Measurements from ENCODE around the gene ANO2. TPM values are rescaled to one million over a fixed set of nuclear protein-coding genes. Genes with fewer than 3 reads are reported as not detected.
A peak's percentile ranks its signal among the peaks of the same experiment; 100 is the strongest.

The ANO2 gene
- total RNA-seq, 1 experiment from 2014 or later, result 0.68 TPM

- peaks cover 49% of the 10 kb centered on the region for H3K27me3 Mint-ChIP-seq (ENCODE audit: insufficient read depth, unreplicated experiment)
- Histone ChIP-seq H3K9me3 (no peaks in the 10 kb centered on the region), H3K4me1 (no peaks in the 10 kb centered on the region), H3K4me3 (ENCODE audit: low read depth, low read length) (no peak overlapping the region), H3K36me3 (ENCODE audit: control insufficient read depth, insufficient read depth, low read length) (no peaks in the 10 kb centered on the region; the same call in 1 of the 2 replicates), H3K27me3 (replicated peaks; ENCODE audit: control insufficient read depth, insufficient read depth, low read length) (peaks cover 7% of the 10 kb centered on the region)
- no peak for DNase-seq
- no TSS peak for BruUV-seq (replicated peaks)
- H3K4me1 Mint-ChIP-seq (ENCODE audit: low read depth, unreplicated experiment), result no peaks in the 10 kb centered on the region
- intact Hi-C loops (cut with micrococcal nuclease; ENCODE audit: unreplicated experiment), result no loop called here
- POLR2A ChIA-PET, result no interaction called here
- no peaks in the 10 kb centered on the region for H3K9me3 Mint-ChIP-seq (ENCODE audit: unreplicated experiment)
- H3K4me3 Mint-ChIP-seq (ENCODE audit: unreplicated experiment), result no peak overlapping the region
- H3K27ac Mint-ChIP-seq (ENCODE audit: unreplicated experiment), result no peak overlapping the region
- CTCF ChIA-PET, result no interaction called here
- TF ChIP-seq CTCF (IDR thresholded peaks at IDR 0.05; ENCODE audit: insufficient read depth in 1 of 2, low read depth in 1 of 2, low read length in 1 of 2, severe bottlenecking in 1 of 2, unreplicated experiment in 1 of 2), result peak in 1 of 2 experiments; percentile 4
- H3K36me3 Mint-ChIP-seq (ENCODE audit: insufficient read depth, unreplicated experiment), result no peaks in the 10 kb centered on the region
These were observed 33.0 kb downstream of the ANO2 start for GRCh38 chr12:5912011-5912410.

GRCh38 chr12:5910790-5911548 lies 34.1 kb downstream of the ANO2 start:
- no peak overlapping the region for H3K4me3 Mint-ChIP-seq (ENCODE audit: unreplicated experiment)
- H3K27ac Mint-ChIP-seq (ENCODE audit: unreplicated experiment), result no peak overlapping the region
- Histone ChIP-seq H3K4me1 (no peaks in the 10 kb centered on the region), H3K27me3 (replicated peaks; ENCODE audit: control insufficient read depth, insufficient read depth, low read length) (peaks cover 7% of the 10 kb centered on the region), H3K4me3 (ENCODE audit: low read depth, low read length) (no peak overlapping the region), H3K9me3 (no peaks in the 10 kb centered on the region), H3K36me3 (ENCODE audit: control insufficient read depth, insufficient read depth, low read length) (no peaks in the 10 kb centered on the region; the same call in 1 of the 2 replicates)
- CTCF ChIA-PET, result no interaction called here
- no peaks in the 10 kb centered on the region for H3K9me3 Mint-ChIP-seq (ENCODE audit: unreplicated experiment)
- no peak for DNase-seq
- no peaks in the 10 kb centered on the region for H3K4me1 Mint-ChIP-seq (ENCODE audit: low read depth, unreplicated experiment)
- TF ChIP-seq CTCF (IDR thresholded peaks at IDR 0.05; ENCODE audit: insufficient read depth in 1 of 2, low read depth in 1 of 2, low read length in 1 of 2, severe bottlenecking in 1 of 2, unreplicated experiment in 1 of 2), result no peak
- no TSS peak for BruUV-seq (replicated peaks)
- intact Hi-C loops (cut with micrococcal nuclease; ENCODE audit: unreplicated experiment), result no loop called here
- H3K36me3 Mint-ChIP-seq (ENCODE audit: insufficient read depth, unreplicated experiment), result no peaks in the 10 kb centered on the region
- POLR2A ChIA-PET, result no interaction called here
- peaks cover 43% of the 10 kb centered on the region for H3K27me3 Mint-ChIP-seq (ENCODE audit: insufficient read depth, unreplicated experiment)

- Mint-ChIP-seq H3K36me3 (ENCODE audit: insufficient read depth, unreplicated experiment) (no peaks in the 10 kb centered on the region), H3K9me3 (ENCODE audit: unreplicated experiment) (no peaks in the 10 kb centered on the region), H3K27ac (ENCODE audit: unreplicated experiment) (no peak overlapping the region), H3K27me3 (ENCODE audit: insufficient read depth, unreplicated experiment) (peaks cover 42% of the 10 kb centered on the region), H3K4me3 (ENCODE audit: unreplicated experiment) (no peak overlapping the region), H3K4me1 (ENCODE audit: low read depth, unreplicated experiment) (no peaks in the 10 kb centered on the region)
- Histone ChIP-seq H3K9me3 (no peaks in the 10 kb centered on the region), H3K4me3 (ENCODE audit: low read depth, low read length) (no peak overlapping the region), H3K36me3 (ENCODE audit: control insufficient read depth, insufficient read depth, low read length) (no peaks in the 10 kb centered on the region; the same call in 1 of the 2 replicates), H3K4me1 (no peaks in the 10 kb centered on the region), H3K27me3 (replicated peaks; ENCODE audit: control insufficient read depth, insufficient read depth, low read length) (peaks cover 5% of the 10 kb centered on the region)
- POLR2A ChIA-PET, result no interaction called here
- intact Hi-C loops (cut with micrococcal nuclease; ENCODE audit: unreplicated experiment), result no loop called here
- no TSS peak for BruUV-seq (replicated peaks)
- no peak for TF ChIP-seq CTCF (IDR thresholded peaks at IDR 0.05; ENCODE audit: insufficient read depth in 1 of 2, low read depth in 1 of 2, low read length in 1 of 2, severe bottlenecking in 1 of 2, unreplicated experiment in 1 of 2)
- no peak for DNase-seq
- CTCF ChIA-PET, result no interaction called here
These were observed 35.5 kb downstream of the ANO2 start for GRCh38 chr12:5909560-5909959.
